Left ventricle myocardium inferior (tissue), 1 donor: ENCODE measurements around the gene FSHR. TPM values are rescaled to one million over a fixed set of nuclear protein-coding genes. Genes with fewer than 3 reads are reported as not detected.

ENCODE experiments used
- DNase-seq: peaks from one replicate; pipeline ENCODE4 v3.0.0-alpha.2; 2020
- H3K27ac ChIP-seq: fragments of 200-600 bp; replicated peaks from 2 replicates; pipeline ENCODE4 v1.8.0; 2021
- H3K27me3 ChIP-seq: fragments of 200-600 bp; 2 replicates; pipeline ENCODE4 v1.8.0; 2021; ENCODE audit warnings: low read depth
- H3K36me3 ChIP-seq: fragments of 200-600 bp; 2 replicates; pipeline ENCODE4 v1.8.0; 2021
- H3K4me1 ChIP-seq: fragments of 200-600 bp; 2 replicates; pipeline ENCODE4 v1.8.0; 2021
- H3K4me3 ChIP-seq: fragments of 200-600 bp; 2 replicates; pipeline ENCODE4 v1.8.0; 2021; ENCODE audit warnings: mild to moderate bottlenecking, moderate library complexity
- H3K9me3 ChIP-seq: fragments of 200-600 bp; replicated peaks from 2 replicates; pipeline ENCODE4 v1.8.0; 2021
- intact Hi-C: fragments of 100-400 bp; cut with micrococcal nuclease; formaldehyde crosslinking; loops from one replicate; pipeline ENCODE4 v1.11.0; 2022
- total RNA-seq: library from RNA; stranded (reverse); fragmentation: NEBNext Ultra II Directional; extraction: Animal tissue kit (Norgen Biotek cat#: 25700); gene quantifications from one replicate; pipeline ENCODE4 v1.2.1, GENCODE V29; 2021
- TF ChIP-seq, protein P1 (sequence below): fragments of 200-600 bp; IDR thresholded peaks from 2 replicates; pipeline ENCODE4 v1.8.0; 2021; ENCODE audit warnings: antibody characterized with exemption, mild to moderate bottlenecking, borderline replicate concordance
- donor health status: DM: no; HTN: yes; CAD: no; lungs with severe emphysema.

The FSHR gene
- total RNA-seq, 1 donor from 2014 or later = not detected

DNA sequence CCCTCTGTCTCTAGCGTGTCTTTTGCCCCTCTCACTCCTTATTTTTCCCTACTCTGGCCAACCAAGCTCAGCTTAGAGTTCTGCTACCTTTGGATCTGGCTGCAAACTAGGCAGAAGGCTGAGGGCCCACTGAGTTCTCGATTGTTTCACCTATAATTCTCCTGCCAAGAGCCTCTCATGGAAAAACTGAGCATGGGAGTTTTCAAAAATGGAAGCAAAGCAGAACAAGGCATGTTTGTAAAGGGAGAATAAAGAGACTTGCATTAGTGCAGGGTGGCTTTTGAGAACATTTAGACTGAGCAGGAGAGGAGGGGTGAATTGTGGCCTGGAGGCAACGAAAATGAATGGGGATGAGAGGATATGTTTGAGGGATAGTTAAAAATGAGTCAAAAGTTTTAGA lies 45.9 kb downstream of the FSHR start:
- no peaks in the 10 kb centered on the region for H3K36me3 ChIP-seq
- intact Hi-C loops = no loop called here
- H3K4me3 ChIP-seq = no peak overlapping the region
- no peaks in the 10 kb centered on the region for H3K4me1 ChIP-seq
- TF ChIP-seq, protein P1, sequence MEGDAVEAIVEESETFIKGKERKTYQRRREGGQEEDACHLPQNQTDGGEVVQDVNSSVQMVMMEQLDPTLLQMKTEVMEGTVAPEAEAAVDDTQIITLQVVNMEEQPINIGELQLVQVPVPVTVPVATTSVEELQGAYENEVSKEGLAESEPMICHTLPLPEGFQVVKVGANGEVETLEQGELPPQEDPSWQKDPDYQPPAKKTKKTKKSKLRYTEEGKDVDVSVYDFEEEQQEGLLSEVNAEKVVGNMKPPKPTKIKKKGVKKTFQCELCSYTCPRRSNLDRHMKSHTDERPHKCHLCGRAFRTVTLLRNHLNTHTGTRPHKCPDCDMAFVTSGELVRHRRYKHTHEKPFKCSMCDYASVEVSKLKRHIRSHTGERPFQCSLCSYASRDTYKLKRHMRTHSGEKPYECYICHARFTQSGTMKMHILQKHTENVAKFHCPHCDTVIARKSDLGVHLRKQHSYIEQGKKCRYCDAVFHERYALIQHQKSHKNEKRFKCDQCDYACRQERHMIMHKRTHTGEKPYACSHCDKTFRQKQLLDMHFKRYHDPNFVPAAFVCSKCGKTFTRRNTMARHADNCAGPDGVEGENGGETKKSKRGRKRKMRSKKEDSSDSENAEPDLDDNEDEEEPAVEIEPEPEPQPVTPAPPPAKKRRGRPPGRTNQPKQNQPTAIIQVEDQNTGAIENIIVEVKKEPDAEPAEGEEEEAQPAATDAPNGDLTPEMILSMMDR = no peak
- no peaks in the 10 kb centered on the region for H3K9me3 ChIP-seq
- DNase-seq = no peak
- H3K27me3 ChIP-seq = peaks cover 8% of the 10 kb centered on the region
- H3K27ac ChIP-seq = no peak overlapping the region

DNA sequence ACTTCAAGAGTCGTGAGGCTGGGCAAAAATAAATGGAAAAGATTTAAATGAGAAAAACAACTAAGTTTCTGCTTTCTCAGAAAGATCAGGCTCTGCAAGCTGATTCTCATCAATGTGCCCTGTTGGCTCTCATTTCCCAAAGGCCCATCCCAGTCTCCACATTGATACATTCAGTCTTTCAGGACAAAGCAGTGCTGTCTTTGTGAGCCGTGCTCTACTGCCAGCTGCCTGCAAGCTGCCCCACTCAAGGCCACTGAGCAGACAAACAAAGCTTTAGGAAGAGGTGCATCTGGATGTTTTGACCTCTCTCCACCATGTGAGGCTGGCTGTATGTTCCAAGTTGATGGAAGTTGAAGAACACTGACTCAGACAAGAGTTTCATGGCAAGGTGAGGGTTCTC lies 48.8 kb downstream of the FSHR start:
- Histone ChIP-seq H3K36me3 (no peaks in the 10 kb centered on the region), H3K27me3 (peaks cover 8% of the 10 kb centered on the region), H3K4me1 (no peaks in the 10 kb centered on the region), H3K4me3 (no peak overlapping the region), H3K9me3 (no peaks in the 10 kb centered on the region), H3K27ac (no peak overlapping the region)
- DNase-seq = no peak
- TF ChIP-seq, protein P1 = no peak
- intact Hi-C loops = no loop called here

DNA sequence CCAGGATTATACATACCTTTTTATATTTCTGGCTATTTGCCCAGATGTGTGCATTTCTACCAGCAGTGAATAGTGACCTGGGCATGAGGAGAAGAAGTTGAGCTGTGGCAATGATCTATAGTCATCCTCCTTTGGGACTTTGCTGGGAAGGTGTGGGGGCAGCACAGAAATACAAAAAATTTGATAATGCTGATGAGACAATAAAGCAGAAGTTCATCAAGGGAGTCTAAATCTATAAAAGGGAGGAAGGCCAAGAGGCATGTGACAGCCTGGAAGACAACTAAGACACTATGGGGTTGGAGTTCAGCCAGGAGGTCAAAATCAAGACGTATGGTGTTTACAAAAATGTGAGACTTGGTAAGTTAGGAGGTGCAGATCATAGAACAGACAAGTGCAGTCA lies 52.2 kb downstream of the FSHR start:
- TF ChIP-seq, protein P1 = no peak
- Histone ChIP-seq H3K4me1 (no peaks in the 10 kb centered on the region), H3K27ac (no peak overlapping the region), H3K36me3 (no peaks in the 10 kb centered on the region), H3K9me3 (no peaks in the 10 kb centered on the region), H3K4me3 (no peak overlapping the region), H3K27me3 (no peaks in the 10 kb centered on the region)
- intact Hi-C loops = no loop called here
- no peak for DNase-seq

DNA sequence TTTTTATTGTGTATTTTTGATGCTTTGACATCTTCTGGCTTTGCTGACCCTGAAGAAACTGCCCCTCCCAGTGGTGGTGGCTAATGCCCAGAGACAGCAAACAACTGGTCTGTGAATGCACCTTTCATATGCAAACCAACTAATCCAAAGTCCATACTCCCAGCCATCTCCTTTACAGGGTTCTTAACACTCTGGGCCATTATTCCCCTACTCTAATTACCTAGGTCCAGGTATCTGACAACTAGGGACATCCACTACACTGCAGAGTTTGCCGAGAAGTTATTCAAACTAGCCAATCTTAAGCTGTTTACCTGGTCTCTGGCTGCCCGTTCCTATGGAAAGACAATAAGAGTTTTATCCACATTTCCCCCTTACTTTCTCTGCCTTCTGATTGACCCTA lies 73.6 kb downstream of the FSHR start:
- intact Hi-C loops = no loop called here
- no peak for DNase-seq
- Histone ChIP-seq H3K27me3 (no peaks in the 10 kb centered on the region), H3K4me1 (no peaks in the 10 kb centered on the region), H3K4me3 (no peak overlapping the region), H3K27ac (no peak overlapping the region), H3K9me3 (no peaks in the 10 kb centered on the region), H3K36me3 (no peaks in the 10 kb centered on the region)
- TF ChIP-seq, protein P1 = no peak

DNA sequence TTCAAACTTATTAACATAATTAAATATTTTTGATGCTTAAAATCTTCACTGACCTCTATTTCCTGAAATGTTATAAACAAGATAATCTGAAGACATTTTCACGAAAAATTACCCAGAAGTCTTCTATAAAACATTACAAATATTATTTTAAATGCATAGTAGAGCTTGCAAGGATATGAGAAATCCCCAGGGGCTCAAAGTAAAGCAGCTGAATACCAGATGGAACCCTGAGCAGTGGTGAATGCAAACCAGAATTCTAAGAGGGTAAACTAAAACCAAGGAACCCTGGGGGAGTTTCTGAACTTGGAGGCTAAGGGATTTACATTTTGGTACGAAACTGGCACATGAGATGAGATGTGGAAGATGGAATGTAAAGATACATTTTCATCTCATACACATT lies 83.6 kb downstream of the FSHR start:
- no peak for DNase-seq
- intact Hi-C loops = no loop called here
- H3K4me3 ChIP-seq = no peak overlapping the region

More for the DNA sequence above, 83.6 kb downstream of the FSHR start:
- Histone ChIP-seq H3K36me3 (no peaks in the 10 kb centered on the region), H3K4me1 (no peaks in the 10 kb centered on the region), H3K9me3 (peaks cover 25% of the 10 kb centered on the region), H3K27ac (no peak overlapping the region), H3K27me3 (no peaks in the 10 kb centered on the region)
- TF ChIP-seq, protein P1 = no peak
